ENCODE data around the gene MAVS.

DNA sequence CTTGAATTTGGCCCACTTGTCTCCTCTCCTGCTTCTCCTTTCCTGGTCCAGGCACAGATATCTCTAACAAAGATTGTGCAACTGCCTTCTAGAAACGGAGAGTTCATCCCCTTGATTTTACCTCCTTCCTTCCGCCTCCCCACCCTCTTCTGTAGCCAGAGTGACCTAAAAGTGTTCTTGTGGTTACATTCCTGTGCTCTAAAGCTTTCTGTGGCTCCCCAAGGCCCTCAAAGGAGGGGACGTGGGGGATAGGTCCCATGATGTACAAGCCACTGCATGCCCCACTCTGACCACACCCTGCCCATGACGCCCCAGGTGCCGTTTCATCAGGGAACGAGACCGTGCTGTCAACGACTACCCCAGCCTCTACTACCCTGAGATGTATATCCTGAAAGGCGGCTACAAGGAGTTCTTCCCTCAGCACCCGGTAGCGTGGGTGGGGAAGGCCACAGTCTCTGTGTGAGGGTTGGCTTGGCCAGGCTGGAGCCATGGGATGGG is 42.3 kb upstream of the MAVS start:
- TF ChIP-seq EZH2 (IDR thresholded peaks at IDR 0.05; ENCODE audit: borderline replicate concordance, low read depth, low read length, severe bottlenecking): no peak
- TF ChIP-seq JUN (IDR thresholded peaks at IDR 0.05; ENCODE audit: borderline replicate concordance, insufficient read depth, insufficient read length, low read depth): no peak
- no peak for TF ChIP-seq CTCF (IDR thresholded peaks at IDR 0.05; ENCODE audit: extremely low read depth in 1 of 2, insufficient read depth in 1 of 2, low read depth in 1 of 2, low read length in 2 of 2)
